A549 (cell line): ENCODE results near the gene XBP1.

Experiments used
- POLR2A ChIP-seq: IDR thresholded peaks from 2 replicates; pipeline ENCODE4 v1.6.1; 2012; ENCODE audit warnings: mild to moderate bottlenecking, low read length
- RAD21 ChIP-seq, 2 experiments: fragments of >200 bp in 1 of 2; sonication (Bioruptor Twin) in 1 of 2; formaldehyde crosslinking in 1 of 2; IDR thresholded peaks in 1 of 2; conservative IDR thresholded peaks in 1 of 2; 2 replicates in 1 of 2; 3 replicates in 1 of 2; pipeline ENCODE4 v1.6.1; 2012 to 2018; ENCODE audit warnings: inconsistent platforms in 1 of 2
- SMC3 ChIP-seq: fragments of >200 bp; sonication (Bioruptor Twin); formaldehyde crosslinking; IDR thresholded peaks from 3 replicates; pipeline ENCODE4 v1.6.1; 2018; ENCODE audit warnings: inconsistent platforms
- TF ChIP-seq, protein P1 (sequence below): IDR thresholded peaks from 2 replicates; pipeline ENCODE4 v1.6.1; 2012
- TF ChIP-seq, protein P2 (sequence below): fragments of >200 bp; sonication (Bioruptor Twin); formaldehyde crosslinking; IDR thresholded peaks from 3 replicates; pipeline ENCODE4 v1.5.1; 2016
- TF ChIP-seq, protein P3 (sequence below): fragments of 450-650 bp; IDR thresholded peaks from 2 replicates; pipeline ENCODE4 v1.6.1; 2014; ENCODE audit warnings: antibody characterized with exemption
- TF ChIP-seq, protein P4 (sequence below): fragments of >200 bp; sonication (Bioruptor Twin); formaldehyde crosslinking; IDR thresholded peaks from 3 replicates; pipeline ENCODE4 v1.6.1; 2016

DNA sequence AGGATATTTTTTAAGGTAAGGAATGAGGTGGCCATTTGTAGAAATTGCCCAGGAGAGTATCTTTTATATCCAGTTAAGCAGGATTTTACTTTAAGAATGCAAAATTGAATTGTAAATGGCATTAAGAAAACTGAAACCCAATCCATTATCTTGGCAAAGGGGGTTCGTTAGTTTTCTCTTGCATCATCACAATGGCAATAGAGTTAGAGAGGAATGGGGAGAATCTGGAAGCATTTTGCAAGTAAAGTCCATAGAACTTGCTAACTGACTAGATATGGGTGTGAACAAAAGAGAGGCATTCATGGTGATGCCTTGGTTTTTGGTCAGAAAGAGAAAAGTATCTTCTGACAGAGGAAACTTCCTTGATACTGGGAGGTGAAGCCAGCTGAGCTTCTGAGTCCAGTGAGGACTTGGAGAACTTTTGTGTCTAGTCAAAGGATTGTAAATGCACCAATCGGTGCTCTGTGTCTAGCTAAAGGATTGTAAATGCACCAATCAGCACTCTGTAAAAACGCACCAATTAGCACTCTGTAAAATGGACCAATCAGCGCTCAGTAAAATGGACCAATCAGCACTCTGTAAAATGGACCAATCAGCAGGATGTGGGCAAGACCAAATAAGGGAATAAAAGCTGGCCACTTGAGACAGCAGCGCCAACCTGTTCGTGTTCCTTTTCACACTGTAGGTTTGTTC is 31.5 kb downstream of the XBP1 start:
- TF ChIP-seq POLR2A (no peak), SMC3 (no peak), RAD21 (conservative IDR thresholded peaks at IDR 0.05 in 1 of 2, IDR thresholded peaks at IDR 0.05 in 1 of 2) (no peak)
- TF ChIP-seq, protein P1, sequence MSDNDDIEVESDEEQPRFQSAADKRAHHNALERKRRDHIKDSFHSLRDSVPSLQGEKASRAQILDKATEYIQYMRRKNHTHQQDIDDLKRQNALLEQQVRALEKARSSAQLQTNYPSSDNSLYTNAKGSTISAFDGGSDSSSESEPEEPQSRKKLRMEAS: no peak
- TF ChIP-seq, protein P2, sequence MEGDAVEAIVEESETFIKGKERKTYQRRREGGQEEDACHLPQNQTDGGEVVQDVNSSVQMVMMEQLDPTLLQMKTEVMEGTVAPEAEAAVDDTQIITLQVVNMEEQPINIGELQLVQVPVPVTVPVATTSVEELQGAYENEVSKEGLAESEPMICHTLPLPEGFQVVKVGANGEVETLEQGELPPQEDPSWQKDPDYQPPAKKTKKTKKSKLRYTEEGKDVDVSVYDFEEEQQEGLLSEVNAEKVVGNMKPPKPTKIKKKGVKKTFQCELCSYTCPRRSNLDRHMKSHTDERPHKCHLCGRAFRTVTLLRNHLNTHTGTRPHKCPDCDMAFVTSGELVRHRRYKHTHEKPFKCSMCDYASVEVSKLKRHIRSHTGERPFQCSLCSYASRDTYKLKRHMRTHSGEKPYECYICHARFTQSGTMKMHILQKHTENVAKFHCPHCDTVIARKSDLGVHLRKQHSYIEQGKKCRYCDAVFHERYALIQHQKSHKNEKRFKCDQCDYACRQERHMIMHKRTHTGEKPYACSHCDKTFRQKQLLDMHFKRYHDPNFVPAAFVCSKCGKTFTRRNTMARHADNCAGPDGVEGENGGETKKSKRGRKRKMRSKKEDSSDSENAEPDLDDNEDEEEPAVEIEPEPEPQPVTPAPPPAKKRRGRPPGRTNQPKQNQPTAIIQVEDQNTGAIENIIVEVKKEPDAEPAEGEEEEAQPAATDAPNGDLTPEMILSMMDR: no peak
- TF ChIP-seq, protein P3, sequence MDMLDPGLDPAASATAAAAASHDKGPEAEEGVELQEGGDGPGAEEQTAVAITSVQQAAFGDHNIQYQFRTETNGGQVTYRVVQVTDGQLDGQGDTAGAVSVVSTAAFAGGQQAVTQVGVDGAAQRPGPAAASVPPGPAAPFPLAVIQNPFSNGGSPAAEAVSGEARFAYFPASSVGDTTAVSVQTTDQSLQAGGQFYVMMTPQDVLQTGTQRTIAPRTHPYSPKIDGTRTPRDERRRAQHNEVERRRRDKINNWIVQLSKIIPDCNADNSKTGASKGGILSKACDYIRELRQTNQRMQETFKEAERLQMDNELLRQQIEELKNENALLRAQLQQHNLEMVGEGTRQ: no peak
- TF ChIP-seq, protein P4, sequence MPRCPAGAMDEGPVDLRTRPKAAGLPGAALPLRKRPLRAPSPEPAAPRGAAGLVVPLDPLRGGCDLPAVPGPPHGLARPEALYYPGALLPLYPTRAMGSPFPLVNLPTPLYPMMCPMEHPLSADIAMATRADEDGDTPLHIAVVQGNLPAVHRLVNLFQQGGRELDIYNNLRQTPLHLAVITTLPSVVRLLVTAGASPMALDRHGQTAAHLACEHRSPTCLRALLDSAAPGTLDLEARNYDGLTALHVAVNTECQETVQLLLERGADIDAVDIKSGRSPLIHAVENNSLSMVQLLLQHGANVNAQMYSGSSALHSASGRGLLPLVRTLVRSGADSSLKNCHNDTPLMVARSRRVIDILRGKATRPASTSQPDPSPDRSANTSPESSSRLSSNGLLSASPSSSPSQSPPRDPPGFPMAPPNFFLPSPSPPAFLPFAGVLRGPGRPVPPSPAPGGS: no peak
